IgD-negative memory B cell (primary cell): ENCODE results near the gene UPK1A. TPM values are rescaled to one million over a fixed set of nuclear protein-coding genes. Genes with fewer than 3 reads are reported as not detected.
"Not testable (repeated sequence)": the region's sequence is repeated elsewhere in the genome, so short reads cannot be mapped to it uniquely, and the experiment has no call there.

Source experiments
- H3K27ac Mint-ChIP-seq, 3 donors: one replicate each; pipeline ENCODE4 v1.8.0; 2020 to 2022; ENCODE audit warnings: mild to moderate bottlenecking in 3 of 3, mixed read lengths in 3 of 3, moderate library complexity in 1 of 3
- H3K27me3 Mint-ChIP-seq: one replicate; pipeline ENCODE4 v1.8.0; 2021; ENCODE audit warnings: mixed read lengths
- H3K36me3 Mint-ChIP-seq: one replicate; pipeline ENCODE4 v1.8.0; 2020; ENCODE audit warnings: mild to moderate bottlenecking, mixed read lengths
- H3K4me1 Mint-ChIP-seq, 3 donors: one replicate each; pipeline ENCODE4 v1.8.0; 2020 to 2022; ENCODE audit warnings: mixed read lengths in 3 of 3, mild to moderate bottlenecking in 1 of 3
- H3K4me3 Mint-ChIP-seq, 4 donors: one replicate each; pipeline ENCODE4 v1.8.0; 2020 to 2022; ENCODE audit warnings: mild to moderate bottlenecking in 4 of 4, mixed read lengths in 4 of 4, moderate library complexity in 3 of 4
- H3K9me3 Mint-ChIP-seq, 3 donors: one replicate each; pipeline ENCODE4 v1.8.0; 2020 to 2021; ENCODE audit warnings: mixed read lengths in 3 of 3, mild to moderate bottlenecking in 1 of 3
- polyA plus RNA-seq: library from polyadenylated mRNA; unstranded; fragments of 300-500 nt; fragmentation: Illumina TruSeq; gene quantifications from one replicate; pipeline ENCODE4 v1.2.3, GENCODE V29; 2021

Gene UPK1A
- polyA plus RNA-seq, 1 donor from 2014 or later: not detected

DNA sequence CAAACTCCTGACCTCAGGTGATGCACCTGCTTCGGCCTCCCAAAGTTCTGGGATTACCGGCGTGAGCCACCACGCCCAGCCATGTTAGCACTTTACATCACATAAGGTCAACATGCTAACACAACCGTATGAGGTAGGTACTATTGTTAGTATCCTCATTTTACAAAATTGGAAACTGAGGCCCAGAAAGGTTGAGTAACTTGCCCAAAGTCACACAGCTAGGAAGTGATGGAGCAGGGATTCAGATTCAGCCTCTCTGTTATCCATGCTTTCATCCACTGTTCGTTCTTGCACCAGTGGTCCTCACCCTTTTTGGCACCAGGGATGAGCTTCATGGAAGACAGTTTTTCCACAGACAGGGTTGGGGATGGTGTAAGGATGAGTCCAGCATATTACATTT lies 9.6 kb upstream of the UPK1A start:
- Mint-ChIP-seq H3K9me3 (no peaks in the 10 kb centered on the region), H3K4me3 (no peak overlapping the region), H3K4me1 (peaks cover 3 to 5% (median 4%) of the 10 kb centered on the region in 3 donors), H3K36me3 (peaks cover 5% of the 10 kb centered on the region), H3K27me3 (no peaks in the 10 kb centered on the region), H3K27ac (no peak overlapping the region)

- peak overlapping the region in 1 of 4 donors; percentile 12 for H3K4me3 Mint-ChIP-seq
- H3K27ac Mint-ChIP-seq: no peak overlapping the region
- peaks cover 2 to 6% (median 4%) of the 10 kb centered on the region in 3 donors for H3K4me1 Mint-ChIP-seq
- H3K9me3 Mint-ChIP-seq: no peaks in the 10 kb centered on the region
- H3K27me3 Mint-ChIP-seq: no peaks in the 10 kb centered on the region
- H3K36me3 Mint-ChIP-seq: peaks cover 9% of the 10 kb centered on the region
Observed at GRCh38 chr19:35657904-35658700, 8.2 kb upstream of the UPK1A start.

DNA sequence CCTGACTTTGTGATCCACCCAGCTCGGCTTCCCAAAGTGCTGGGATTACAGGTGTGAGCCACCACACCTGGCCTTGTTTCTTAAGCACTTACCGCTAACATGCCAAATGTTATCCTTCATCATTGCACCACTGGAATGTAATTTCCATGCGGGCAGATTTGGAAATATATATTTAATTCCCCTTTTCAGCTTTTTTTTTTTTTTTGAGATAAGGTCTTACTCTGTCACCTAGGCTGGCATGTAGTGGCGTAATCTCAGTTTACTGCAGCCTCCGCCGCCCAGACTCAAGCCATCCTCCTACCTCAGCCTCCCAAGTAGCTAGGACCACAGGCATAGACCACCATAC lies 4.3 kb upstream of the UPK1A start:
- no peaks in the 10 kb centered on the region for H3K27me3 Mint-ChIP-seq
- H3K27ac Mint-ChIP-seq: no peak overlapping the region
- peaks cover 8% of the 10 kb centered on the region for H3K36me3 Mint-ChIP-seq
- H3K9me3 Mint-ChIP-seq: no peaks in the 10 kb centered on the region
- H3K4me1 Mint-ChIP-seq: peaks cover 0 to 4% (median 3%) of the 10 kb centered on the region in 3 donors
- H3K4me3 Mint-ChIP-seq: no peak overlapping the region

GRCh38 chr19:35663981-35664380 lies 2.3 kb upstream of the UPK1A start:
- Mint-ChIP-seq H3K36me3 (peaks cover 6% of the 10 kb centered on the region), H3K9me3 (no peaks in the 10 kb centered on the region), H3K27me3 (peaks cover 2% of the 10 kb centered on the region), H3K4me1 (peaks cover 0 to 3% (median 0%) of the 10 kb centered on the region in 3 donors), H3K27ac (peak overlapping the region in 1 of 3 donors; percentile 76), H3K4me3 (no peak overlapping the region)

DNA sequence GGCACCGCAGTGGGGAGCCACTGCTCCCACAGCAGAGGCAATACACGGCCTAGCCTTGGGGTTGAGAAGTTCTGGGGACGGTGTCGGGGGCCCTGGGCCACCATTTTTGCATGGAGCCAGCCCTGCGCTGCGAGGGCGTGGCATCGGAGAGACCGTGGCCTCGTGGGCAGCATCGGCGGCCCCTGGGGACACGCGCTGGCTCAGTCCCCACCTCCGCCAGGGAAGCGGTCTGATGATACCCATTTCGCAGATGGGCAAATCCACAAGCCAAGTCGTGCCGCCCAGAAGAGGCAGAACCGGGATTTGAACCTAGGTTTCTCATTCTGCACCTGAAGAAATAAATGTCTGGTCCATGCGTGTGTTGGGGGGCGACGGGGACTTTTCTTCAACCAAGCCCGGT lies 1.2 kb upstream of the UPK1A start:
- Mint-ChIP-seq H3K27me3 (peaks cover 9% of the 10 kb centered on the region), H3K27ac (no peak overlapping the region), H3K9me3 (peaks cover 0 to 1% (median 0%) of the 10 kb centered on the region in 3 donors), H3K4me3 (no peak overlapping the region), H3K4me1 (peaks cover 0 to 3% (median 0%) of the 10 kb centered on the region in 3 donors), H3K36me3 (peaks cover 5% of the 10 kb centered on the region)

GRCh38 chr19:35665604-35666003 lies 713 bp upstream of the UPK1A start:
- peaks cover 5% of the 10 kb centered on the region for H3K36me3 Mint-ChIP-seq
- H3K9me3 Mint-ChIP-seq: peaks cover 0 to 1% (median 0%) of the 10 kb centered on the region in 3 donors
- peaks cover 0 to 3% (median 0%) of the 10 kb centered on the region in 3 donors for H3K4me1 Mint-ChIP-seq
- no peak overlapping the region for H3K27ac Mint-ChIP-seq
- no peak overlapping the region for H3K4me3 Mint-ChIP-seq
- peaks cover 10% of the 10 kb centered on the region for H3K27me3 Mint-ChIP-seq

- Mint-ChIP-seq H3K36me3 (peaks cover 1% of the 10 kb centered on the region), H3K4me1 (peaks cover 0 to 4% (median 3%) of the 10 kb centered on the region in 3 donors), H3K27me3 (peaks cover 34% of the 10 kb centered on the region), H3K9me3 (peaks cover 0 to 3% (median 0%) of the 10 kb centered on the region in 3 donors), H3K27ac (peak overlapping the region in 1 of 3 donors; percentile 94), H3K4me3 (no peak overlapping the region)
Observed at GRCh38 chr19:35669566-35669965, 3.2 kb downstream of the UPK1A start.

- Mint-ChIP-seq H3K27ac (peak overlapping the region in 1 of 3 donors; percentile 94), H3K4me1 (peaks cover 0 to 4% (median 3%) of the 10 kb centered on the region in 3 donors), H3K27me3 (peaks cover 36% of the 10 kb centered on the region)
Observed at GRCh38 chr19:35669974-35670373, 3.7 kb downstream of the UPK1A start.

DNA sequence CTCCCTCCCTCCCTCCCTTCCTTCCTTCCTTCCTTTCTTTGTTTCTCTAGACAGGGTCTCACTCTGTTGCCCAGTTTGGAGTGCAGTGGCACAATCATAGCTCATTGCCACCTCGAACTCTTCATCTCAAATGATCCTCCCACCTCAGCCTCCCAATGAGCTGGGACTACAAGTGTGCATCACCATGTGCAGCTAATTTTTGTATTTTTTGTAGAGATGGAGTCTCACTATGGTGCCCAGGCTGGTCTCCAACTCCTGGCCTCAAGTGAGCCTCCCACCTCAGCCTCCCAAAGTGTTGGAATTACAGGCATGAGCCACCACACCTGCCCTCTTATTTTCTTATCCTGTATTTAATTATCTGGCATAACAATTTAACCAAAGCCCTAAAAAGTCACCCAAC lies 4.4 kb downstream of the UPK1A start:
- Mint-ChIP-seq H3K27ac (no peak overlapping the region), H3K4me3 (peak overlapping the region in 1 of 4 donors; percentile 39), H3K9me3 (peaks cover 0 to 3% (median 0%) of the 10 kb centered on the region in 3 donors), H3K36me3 (peaks cover 1% of the 10 kb centered on the region), H3K4me1 (peaks cover 0 to 4% (median 3%) of the 10 kb centered on the region in 3 donors), H3K27me3 (peaks cover 39% of the 10 kb centered on the region)

More at GRCh38 chr19:35669974-35670373, 3.7 kb downstream of the UPK1A start:
- H3K9me3 Mint-ChIP-seq: peaks cover 0 to 3% (median 0%) of the 10 kb centered on the region in 3 donors
- peaks cover 1% of the 10 kb centered on the region for H3K36me3 Mint-ChIP-seq
- peak overlapping the region in 1 of 4 donors; percentile 17 for H3K4me3 Mint-ChIP-seq

DNA sequence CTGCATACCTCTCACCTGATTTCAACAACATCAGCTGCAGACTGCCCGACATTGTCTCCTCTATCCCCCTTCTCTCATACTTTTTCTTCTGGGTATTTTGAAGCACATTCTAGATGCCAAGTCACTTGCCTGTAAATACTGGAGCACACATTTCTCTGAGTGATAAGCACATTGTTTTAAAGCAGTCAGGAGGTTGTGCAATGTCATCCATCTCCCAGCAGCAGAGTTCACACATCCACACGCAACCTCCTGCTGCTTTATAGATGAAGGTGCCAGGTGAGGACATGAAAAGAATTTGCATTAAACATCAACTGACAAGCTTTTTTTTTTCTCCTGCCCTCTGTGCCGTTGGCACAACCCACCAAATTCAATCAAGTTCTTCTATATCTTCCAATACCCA lies 5.5 kb downstream of the UPK1A start:
- Mint-ChIP-seq H3K4me1 (peaks cover 0 to 4% (median 3%) of the 10 kb centered on the region in 3 donors), H3K4me3 (no peak overlapping the region), H3K27ac (no peak overlapping the region), H3K9me3 (peaks cover 0 to 3% (median 0%) of the 10 kb centered on the region in 3 donors), H3K27me3 (peaks cover 42% of the 10 kb centered on the region), H3K36me3 (peaks cover 1% of the 10 kb centered on the region)

GRCh38 chr19:35673121-35673804 lies 6.9 kb downstream of the UPK1A start:
- peaks cover 0 to 3% (median 0%) of the 10 kb centered on the region in 3 donors for H3K9me3 Mint-ChIP-seq
- peaks cover 42% of the 10 kb centered on the region for H3K27me3 Mint-ChIP-seq
- peak overlapping the region; percentile 61 to 94 (median 76) for H3K4me3 Mint-ChIP-seq
- H3K36me3 Mint-ChIP-seq: peaks cover 1% of the 10 kb centered on the region
- peaks cover 0 to 4% (median 3%) of the 10 kb centered on the region in 3 donors for H3K4me1 Mint-ChIP-seq
- no peak overlapping the region for H3K27ac Mint-ChIP-seq

- Mint-ChIP-seq H3K4me3 (no peak overlapping the region), H3K9me3 (peaks cover 0 to 2% (median 0%) of the 10 kb centered on the region in 3 donors), H3K27me3 (peaks cover 31% of the 10 kb centered on the region), H3K4me1 (peaks cover 0 to 4% (median 3%) of the 10 kb centered on the region in 3 donors), H3K27ac (no peak overlapping the region), H3K36me3 (peaks cover 1% of the 10 kb centered on the region)
Observed at GRCh38 chr19:35675589-35676140, 9.3 kb downstream of the UPK1A start.

DNA sequence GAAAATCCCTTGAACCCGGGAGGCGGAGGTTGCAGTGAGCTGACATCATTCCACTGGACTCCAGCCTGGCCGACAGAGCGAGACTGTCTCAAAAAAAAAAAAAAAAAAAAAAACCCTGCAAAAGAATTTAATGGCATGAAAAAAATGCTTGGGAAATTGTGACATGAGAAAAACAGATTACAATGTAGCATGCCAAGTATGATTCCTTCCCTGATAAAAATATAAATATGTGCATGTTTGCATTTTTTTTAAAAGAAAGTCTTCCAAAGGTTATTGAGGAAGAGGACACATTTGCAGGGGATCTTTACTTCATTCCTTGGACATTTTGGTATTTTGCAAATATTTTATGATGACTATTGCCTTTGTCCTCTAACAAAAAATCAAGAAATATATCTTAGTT lies 23.5 kb downstream of the UPK1A start:
- Mint-ChIP-seq H3K27ac (no peak overlapping the region), H3K9me3 (no peaks in the 10 kb centered on the region), H3K36me3 (no peaks in the 10 kb centered on the region), H3K4me3 (no peak overlapping the region), H3K4me1 (peaks cover 0 to 2% (median 0%) of the 10 kb centered on the region in 3 donors), H3K27me3 (no peaks in the 10 kb centered on the region)

GRCh38 chr19:35691106-35691505 lies 24.8 kb downstream of the UPK1A start:
- not testable (repeated sequence) for H3K4me1 Mint-ChIP-seq, H3K9me3 Mint-ChIP-seq, H3K4me3 Mint-ChIP-seq, H3K27ac Mint-ChIP-seq, H3K36me3 Mint-ChIP-seq, H3K27me3 Mint-ChIP-seq

- no peak overlapping the region for H3K27ac Mint-ChIP-seq
Observed at GRCh38 chr19:35692010-35692409, 25.7 kb downstream of the UPK1A start.

More at GRCh38 chr19:35692010-35692409, 25.7 kb downstream of the UPK1A start:
- Mint-ChIP-seq H3K9me3 (no peaks in the 10 kb centered on the region), H3K4me1 (peaks cover 0 to 2% (median 0%) of the 10 kb centered on the region in 3 donors), H3K27me3 (no peaks in the 10 kb centered on the region), H3K36me3 (no peaks in the 10 kb centered on the region), H3K4me3 (no peak overlapping the region)
